Thyroid gland (tissue), 4 donors: Measurements from ENCODE around the gene FKBP11. TPM values are rescaled to one million over a fixed set of nuclear protein-coding genes. Genes with fewer than 3 reads are reported as not detected.

ENCODE experiments used
- DNase-seq, 2 donors: peaks; one replicate each; pipeline ENCODE4 v3.0.0-alpha.2; 2019
- H3K27ac ChIP-seq, 3 donors: fragments of 200-600 bp; sonication (generic); 1 replicate in 2 of 3; 2 replicates in 1 of 3; pipeline ENCODE4 v1.5.1; 2016 to 2019; ENCODE audit warnings: mild to moderate bottlenecking in 1 of 3, moderate library complexity in 1 of 3
- H3K27me3 ChIP-seq: fragments of 200-600 bp; sonication (generic); one replicate; pipeline ENCODE4 v1.5.1; 2019
- H3K36me3 ChIP-seq, 2 donors: fragments of 200-600 bp; sonication (generic); one replicate each; pipeline ENCODE4 v1.5.1; 2016 to 2019
- H3K4me1 ChIP-seq, 2 donors: fragments of 200-600 bp; sonication (generic); one replicate each; pipeline ENCODE4 v1.5.1; 2017 to 2019
- H3K4me3 ChIP-seq, 3 donors: fragments of 200-600 bp; sonication (generic); replicated peaks in 1 of 3; 1 replicate in 2 of 3; 2 replicates in 1 of 3; pipeline ENCODE4 v1.5.1; 2016; ENCODE audit warnings: mild to moderate bottlenecking in 1 of 3
- H3K9me3 ChIP-seq: fragments of 200-600 bp; sonication (generic); one replicate; pipeline ENCODE4 v1.5.1; 2017
- POLR2A ChIP-seq, 2 donors: fragments of 450-650 bp; IDR thresholded peaks; one replicate each; pipeline ENCODE4 v1.6.1; 2017; ENCODE audit warnings: antibody characterized with exemption in 2 of 2, mild to moderate bottlenecking in 2 of 2, moderate library complexity in 1 of 2
- WGBS, 2 donors: methylation state at CpG; one replicate each; pipeline ENCODE4 v1.1.5; 2017; 5-methylcytosine and 5-hydroxymethylcytosine counted together
- intact Hi-C: fragments of 100-400 bp; cut with DNase I; formaldehyde crosslinking; loops from one replicate; pipeline ENCODE4 v1.15.1; 2023
- total RNA-seq, 4 donors: library from RNA; depleted of rRNA; stranded (reverse); fragments of >200 nt; gene quantifications; one replicate each; pipeline ENCODE4 v1.2.3, GENCODE V29; 2016
- TF ChIP-seq, protein P1 (sequence below), 6 experiments: fragments of 200-600 bp in 3 of 6; fragments of 450-650 bp in 3 of 6; sonication (generic) in 3 of 6; IDR thresholded peaks; one replicate each; pipeline ENCODE4 v1.5.1; 2016 to 2019; ENCODE audit warnings: antibody characterized with exemption in 6 of 6, mild to moderate bottlenecking in 2 of 6, inconsistent platforms in 1 of 6, moderate library complexity in 1 of 6

The FKBP11 gene
- total RNA-seq, 4 donors from 2014 or later = 9.0 to 20.1 (median 16.5) TPM

DNA sequence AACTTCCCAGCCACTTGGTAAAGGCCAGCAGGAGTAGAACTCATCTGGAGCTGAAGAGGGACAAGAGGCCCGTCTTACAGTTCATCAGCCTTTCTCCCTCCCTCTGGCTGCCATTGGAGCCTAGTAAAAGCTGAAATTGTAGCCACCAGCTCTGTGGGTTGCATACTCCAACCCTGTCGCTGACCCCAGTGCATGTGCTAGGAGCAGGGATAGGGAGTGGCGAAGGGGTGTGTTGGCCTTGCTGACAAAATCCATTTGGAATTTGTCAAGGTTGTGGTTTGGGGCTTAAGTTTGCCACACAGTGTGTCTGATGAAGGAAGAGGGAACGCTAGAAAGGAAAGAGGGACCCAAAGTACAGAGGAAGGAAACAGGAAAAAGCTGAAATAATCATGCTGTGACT is 36.0 kb upstream of the FKBP11 start:
- intact Hi-C loops = no loop called here
- Histone ChIP-seq H3K4me1 (peaks cover 0 to 5% of the 10 kb centered on the region in 2 donors), H3K27ac (no peak overlapping the region), H3K4me3 (no peak overlapping the region), H3K27me3 (no peaks in the 10 kb centered on the region), H3K36me3 (no peaks in the 10 kb centered on the region), H3K9me3 (no peaks in the 10 kb centered on the region)
- no peak for TF ChIP-seq POLR2A (IDR thresholded peaks at IDR 0.05)
- TF ChIP-seq, protein P1, sequence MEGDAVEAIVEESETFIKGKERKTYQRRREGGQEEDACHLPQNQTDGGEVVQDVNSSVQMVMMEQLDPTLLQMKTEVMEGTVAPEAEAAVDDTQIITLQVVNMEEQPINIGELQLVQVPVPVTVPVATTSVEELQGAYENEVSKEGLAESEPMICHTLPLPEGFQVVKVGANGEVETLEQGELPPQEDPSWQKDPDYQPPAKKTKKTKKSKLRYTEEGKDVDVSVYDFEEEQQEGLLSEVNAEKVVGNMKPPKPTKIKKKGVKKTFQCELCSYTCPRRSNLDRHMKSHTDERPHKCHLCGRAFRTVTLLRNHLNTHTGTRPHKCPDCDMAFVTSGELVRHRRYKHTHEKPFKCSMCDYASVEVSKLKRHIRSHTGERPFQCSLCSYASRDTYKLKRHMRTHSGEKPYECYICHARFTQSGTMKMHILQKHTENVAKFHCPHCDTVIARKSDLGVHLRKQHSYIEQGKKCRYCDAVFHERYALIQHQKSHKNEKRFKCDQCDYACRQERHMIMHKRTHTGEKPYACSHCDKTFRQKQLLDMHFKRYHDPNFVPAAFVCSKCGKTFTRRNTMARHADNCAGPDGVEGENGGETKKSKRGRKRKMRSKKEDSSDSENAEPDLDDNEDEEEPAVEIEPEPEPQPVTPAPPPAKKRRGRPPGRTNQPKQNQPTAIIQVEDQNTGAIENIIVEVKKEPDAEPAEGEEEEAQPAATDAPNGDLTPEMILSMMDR (IDR thresholded peaks at IDR 0.05) = no peak
- WGBS, 2 donors = 47 to 56% methylated on average over 4 of the region's 4 CpGs
- no peak for DNase-seq

DNA sequence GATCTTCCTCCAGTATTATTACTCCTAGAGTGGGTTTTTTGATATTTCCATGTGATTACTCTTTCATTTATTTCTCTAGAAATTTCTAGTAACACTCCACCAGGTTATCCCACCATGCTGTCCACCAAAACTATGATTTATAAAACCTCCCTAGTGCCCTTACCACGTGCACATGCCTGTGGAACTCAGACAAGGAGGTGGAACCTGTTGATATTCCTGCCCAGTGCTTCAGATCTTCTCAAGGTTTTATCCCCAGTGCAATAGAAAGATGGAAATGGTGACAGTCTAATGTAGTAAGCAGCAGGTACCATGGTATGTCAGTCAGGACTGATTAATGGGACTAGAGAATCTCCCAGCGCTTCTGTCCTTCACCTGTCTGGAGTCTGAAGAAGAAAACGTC is 35.5 kb upstream of the FKBP11 start:
- 60 to 69% methylated on average over 3 of the region's 3 CpGs for WGBS, 2 donors
- intact Hi-C loops = no loop called here
- no peak for DNase-seq
- Histone ChIP-seq H3K36me3 (no peaks in the 10 kb centered on the region), H3K27ac (no peak overlapping the region), H3K9me3 (no peaks in the 10 kb centered on the region), H3K27me3 (no peaks in the 10 kb centered on the region), H3K4me3 (no peak overlapping the region), H3K4me1 (peaks cover 3 to 10% of the 10 kb centered on the region in 2 donors)
- TF ChIP-seq, protein P1 (IDR thresholded peaks at IDR 0.05) = no peak
- no peak for TF ChIP-seq POLR2A (IDR thresholded peaks at IDR 0.05)

DNA sequence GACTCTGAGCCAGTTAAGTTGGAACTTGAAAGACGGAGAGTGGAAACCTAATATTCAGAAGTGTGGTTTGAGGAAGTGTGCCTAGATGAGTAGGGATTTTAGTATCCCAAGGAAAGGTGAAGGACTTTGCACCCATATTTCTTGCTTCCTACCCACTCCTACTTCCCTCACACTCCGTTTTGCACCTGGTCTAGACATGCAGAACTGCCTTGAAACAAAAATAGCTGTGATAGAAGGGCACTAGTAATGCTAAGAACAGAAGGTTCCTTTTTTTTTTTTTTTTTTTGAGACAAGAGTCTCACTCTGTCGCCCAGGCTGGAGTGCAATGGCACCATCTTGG is 32.7 kb upstream of the FKBP11 start:
- Histone ChIP-seq H3K27ac (no peak overlapping the region), H3K36me3 (peaks cover 0 to under 1% of the 10 kb centered on the region in 2 donors), H3K27me3 (no peaks in the 10 kb centered on the region), H3K9me3 (no peaks in the 10 kb centered on the region), H3K4me1 (peaks cover 17 to 26% of the 10 kb centered on the region in 2 donors), H3K4me3 (no peak overlapping the region)
- intact Hi-C loops = no loop called here
- WGBS, 2 donors = 14 to 28% methylated on average over 3 of the region's 3 CpGs
- TF ChIP-seq, protein P1 (IDR thresholded peaks at IDR 0.05) = no peak
- no peak for TF ChIP-seq POLR2A (IDR thresholded peaks at IDR 0.05)
- no peak for DNase-seq

DNA sequence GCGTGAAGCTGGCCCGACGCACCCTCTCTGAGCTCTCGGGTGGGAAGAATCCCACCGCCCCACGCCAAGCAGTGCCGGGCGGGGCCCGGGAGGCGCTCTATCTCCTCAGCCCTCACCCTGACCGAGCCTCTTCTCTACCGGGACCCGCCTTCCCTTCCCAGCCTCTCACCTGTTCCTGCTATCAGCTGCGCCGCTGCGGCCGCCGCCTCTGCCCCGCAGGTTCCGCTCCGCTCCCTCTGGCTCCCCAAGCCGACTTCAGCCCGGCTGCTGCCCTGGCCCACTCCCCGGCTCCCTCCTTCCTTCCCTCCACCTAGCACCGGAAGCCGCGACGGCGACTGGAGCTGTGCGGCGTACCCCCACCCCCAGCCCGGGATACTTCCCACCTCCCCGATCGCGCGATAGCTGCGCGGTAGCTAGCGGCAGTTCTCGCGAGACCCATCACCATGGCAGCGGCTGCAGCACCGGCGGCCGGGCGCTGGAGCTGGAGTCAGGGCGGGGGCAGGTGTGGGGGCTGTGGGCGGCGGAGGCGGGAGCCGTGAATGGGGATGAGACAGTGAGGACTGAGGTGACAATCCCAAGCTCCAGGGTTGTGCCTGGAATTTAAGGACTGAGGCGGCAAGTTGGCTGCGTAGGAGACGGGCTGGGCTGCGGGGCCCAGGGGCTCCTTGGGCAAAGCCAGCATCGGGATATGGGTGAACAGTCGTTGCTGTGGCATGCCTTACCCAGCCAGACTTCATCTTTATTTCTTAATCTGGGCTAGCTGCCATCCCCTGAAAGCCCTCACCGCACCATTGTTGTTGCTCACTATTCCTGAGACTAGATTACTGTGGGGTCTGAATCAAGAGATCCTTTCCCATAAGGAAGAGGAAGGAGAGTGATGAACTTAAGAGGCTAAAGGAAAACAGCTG is 32.1 kb upstream of the FKBP11 start, which contains the start of gene ARF3:
Gene ARF3 (minus strand): TSS at position 347 of the 908 bp plus-strand sequence. CDS start 16,392 bp downstream, outside the sequence.
- no peaks in the 10 kb centered on the region for H3K27me3 ChIP-seq
- H3K36me3 ChIP-seq = peaks cover 0 to 5% of the 10 kb centered on the region in 2 donors
- peak in 1 of 2 donors; percentile 82 for TF ChIP-seq POLR2A (IDR thresholded peaks at IDR 0.05)
- TF ChIP-seq, protein P1 (IDR thresholded peaks at IDR 0.05) = no peak
- peaks cover 17 to 26% of the 10 kb centered on the region in 2 donors for H3K4me1 ChIP-seq
- H3K27ac ChIP-seq = peak within 1 kb of the TSS; percentile 12 to 84 (median 70)
- DNase-seq = peak; percentile 96
- no peaks in the 10 kb centered on the region for H3K9me3 ChIP-seq
- H3K4me3 ChIP-seq = peak within 1 kb of the TSS; percentile 43 to 87 (median 75)
- intact Hi-C loops = no loop called here
- 0 to 1% methylated on average over 36 to 51 of the region's 58 CpGs for WGBS, 2 donors
